MM.1S (cell line): ENCODE results near the gene PRKAR1B.
"Not testable (repeated sequence)": the region's sequence is repeated elsewhere in the genome, so short reads cannot be mapped to it uniquely, and the experiment has no call there.

ENCODE experiments used
- DNase-seq: peaks from one replicate; pipeline ENCODE4 v3.0.0-alpha.2; 2015
- H2AFZ ChIP-seq: fragments of 300-600 bp; sonication (generic); 2 replicates; pipeline ENCODE4 v1.6.0; 2016; ENCODE audit warnings: antibody characterized with exemption, low read length
- H3F3A ChIP-seq: fragments of 300-600 bp; sonication (generic); 2 replicates; pipeline ENCODE4 v1.6.1; 2016; ENCODE audit warnings: mild to moderate bottlenecking, antibody characterized with exemption, low read length, moderate library complexity, mixed read lengths; ENCODE audit not compliant: insufficient read depth
- H3K27ac ChIP-seq: fragments of 300-600 bp; sonication (generic); 2 replicates; pipeline ENCODE4 v1.5.1; 2016; ENCODE audit warnings: mild to moderate bottlenecking, low read length
- H3K27me3 ChIP-seq: fragments of 300-600 bp; sonication (generic); replicated peaks from 2 replicates; pipeline ENCODE4 v1.6.0; 2016; ENCODE audit warnings: low read length; ENCODE audit not compliant: insufficient read depth
- H3K36me3 ChIP-seq: fragments of 300-600 bp; sonication (generic); replicated peaks from 2 replicates; pipeline ENCODE4 v1.6.1; 2016; ENCODE audit warnings: mild to moderate bottlenecking, low read length, mixed read lengths; ENCODE audit not compliant: insufficient read depth
- H3K4me1 ChIP-seq: fragments of 300-600 bp; sonication (generic); 2 replicates; pipeline ENCODE4 v1.6.1; 2016; ENCODE audit warnings: low read length, mixed read lengths
- H3K4me2 ChIP-seq: fragments of 300-600 bp; sonication (generic); 2 replicates; pipeline ENCODE4 v1.6.0; 2016; ENCODE audit warnings: low read depth, low read length
- H3K4me3 ChIP-seq: fragments of 300-600 bp; sonication (generic); 2 replicates; pipeline ENCODE4 v1.5.1; 2016; ENCODE audit warnings: low read length, mixed read lengths
- H3K79me2 ChIP-seq: fragments of 300-600 bp; sonication (generic); 2 replicates; pipeline ENCODE4 v1.6.1; 2016; ENCODE audit warnings: mixed run types, low read length, mixed read lengths
- H3K9ac ChIP-seq: fragments of 300-600 bp; sonication (generic); 2 replicates; pipeline ENCODE4 v1.6.1; 2016; ENCODE audit warnings: low read length, mixed read lengths
- H3K9me2 ChIP-seq: fragments of 300-600 bp; sonication (generic); replicated peaks from 2 replicates; pipeline ENCODE4 v1.6.1; 2016; ENCODE audit warnings: mild to moderate bottlenecking, low read length, mixed read lengths; ENCODE audit not compliant: insufficient read depth
- H3K9me3 ChIP-seq: fragments of 300-600 bp; sonication (generic); replicated peaks from 2 replicates; pipeline ENCODE4 v1.6.1; 2016; ENCODE audit warnings: mild to moderate bottlenecking, low read length, mixed read lengths; ENCODE audit not compliant: insufficient read depth
- H4K20me1 ChIP-seq: fragments of 300-600 bp; sonication (generic); 2 replicates; pipeline ENCODE4 v1.6.1; 2016; ENCODE audit warnings: mild to moderate bottlenecking, low read length, moderate library complexity, mixed read lengths; ENCODE audit not compliant: insufficient read depth
- CTCF ChIP-seq: fragments of 300-600 bp; sonication (generic); IDR thresholded peaks from 2 replicates; pipeline ENCODE4 v1.5.1; 2016; ENCODE audit warnings: antibody characterized with exemption, low read length, mixed read lengths
- EZH2 ChIP-seq: fragments of 300-600 bp; sonication (generic); optimal IDR thresholded peaks from 2 replicates; pipeline ENCODE3; 2017; ENCODE audit warnings: low read depth, mild to moderate bottlenecking, antibody characterized with exemption, low read length, mixed read lengths
- EZH2phosphoT487 ChIP-seq: fragments of 300-600 bp; sonication (generic); IDR thresholded peaks from 2 replicates; pipeline ENCODE4 v1.6.1; 2018; ENCODE audit warnings: antibody characterized with exemption, low read length

The PRKAR1B gene

GRCh38 chr7:743341-744127, 16.5 kb upstream of the PRKAR1B start:
- not testable (repeated sequence) for H3K4me3 ChIP-seq, H3K36me3 ChIP-seq, H2AFZ ChIP-seq, H3K27me3 ChIP-seq, H3K4me1 ChIP-seq, H3K4me2 ChIP-seq, H3K27ac ChIP-seq, H4K20me1 ChIP-seq, H3K9me2 ChIP-seq, DNase-seq, H3F3A ChIP-seq, H3K9me3 ChIP-seq, H3K9ac ChIP-seq
- peaks cover 28% of the 10 kb centered on the region for H3K79me2 ChIP-seq

- peaks cover 10% of the 10 kb centered on the region; the same call in 1 of the 2 replicates for H3K36me3 ChIP-seq
These were observed 15.7 kb upstream of the PRKAR1B start for GRCh38 chr7:742791-743190.

GRCh38 chr7:741850-742249, 14.8 kb upstream of the PRKAR1B start:
- Histone ChIP-seq H3K9me2 (no peaks in the 10 kb centered on the region), H3F3A (no peaks in the 10 kb centered on the region), H3K79me2 (peaks cover 31% of the 10 kb centered on the region), H3K36me3 (peaks cover 10% of the 10 kb centered on the region; the same call in 1 of the 2 replicates), H2AFZ (no peak overlapping the region), H3K4me3 (no peak overlapping the region), H3K27me3 (no peaks in the 10 kb centered on the region), H3K9me3 (no peaks in the 10 kb centered on the region), H3K9ac (no peak overlapping the region), H3K4me1 (no peaks in the 10 kb centered on the region), H4K20me1 (no peaks in the 10 kb centered on the region), H3K27ac (no peak overlapping the region), H3K4me2 (no peak overlapping the region)
- DNase-seq: no peak
- TF ChIP-seq EZH2: no peak
- no peak for TF ChIP-seq EZH2phosphoT487
- TF ChIP-seq CTCF: no peak

More at GRCh38 chr7:742791-743190, 15.7 kb upstream of the PRKAR1B start:
- no peaks in the 10 kb centered on the region for H4K20me1 ChIP-seq
- no peaks in the 10 kb centered on the region for H3K27me3 ChIP-seq
- no peak overlapping the region for H3K4me2 ChIP-seq
- no peak overlapping the region for H2AFZ ChIP-seq
- no peaks in the 10 kb centered on the region for H3K9me3 ChIP-seq
- H3K79me2 ChIP-seq: peaks cover 31% of the 10 kb centered on the region
- H3F3A ChIP-seq: no peaks in the 10 kb centered on the region
- H3K9me2 ChIP-seq: no peaks in the 10 kb centered on the region
- H3K27ac ChIP-seq: no peak overlapping the region
- TF ChIP-seq EZH2phosphoT487 (no peak), CTCF (no peak), EZH2 (no peak)
- H3K9ac ChIP-seq: no peak overlapping the region
- DNase-seq: no peak
- H3K4me3 ChIP-seq: no peak overlapping the region
- no peaks in the 10 kb centered on the region for H3K4me1 ChIP-seq

- Histone ChIP-seq H3K4me3 (no peak overlapping the region), H3K36me3 (peaks cover 10% of the 10 kb centered on the region; the same call in 1 of the 2 replicates), H3K9ac (no peak overlapping the region), H2AFZ (no peak overlapping the region), H3K27me3 (no peaks in the 10 kb centered on the region), H4K20me1 (no peaks in the 10 kb centered on the region), H3K9me2 (no peaks in the 10 kb centered on the region), H3K79me2 (peaks cover 31% of the 10 kb centered on the region), H3K27ac (no peak overlapping the region), H3K9me3 (no peaks in the 10 kb centered on the region), H3F3A (no peaks in the 10 kb centered on the region), H3K4me2 (no peak overlapping the region), H3K4me1 (no peaks in the 10 kb centered on the region)
- no peak for DNase-seq
- TF ChIP-seq EZH2phosphoT487: no peak
- TF ChIP-seq EZH2: no peak
- TF ChIP-seq CTCF: no peak
These were observed 14.2 kb upstream of the PRKAR1B start for GRCh38 chr7:741191-741671.
